Fibroblast of lung (primary cell): ENCODE data around the gene TNRC6A.

Source experiments
- CTCF ChIP-seq, 2 donors: IDR thresholded peaks in 1 of 2; conservative IDR thresholded peaks in 1 of 2; 1 replicate in 1 of 2; 2 replicates in 1 of 2; pipeline ENCODE4 v1.5.1; 2011 to 2012; ENCODE audit warnings: low read length in 2 of 2, control low read depth in 1 of 2, inconsistent platforms in 1 of 2, low read depth in 1 of 2, mild to moderate bottlenecking in 1 of 2
- EZH2 ChIP-seq: IDR thresholded peaks from 2 replicates; pipeline ENCODE4 v1.5.1; 2012; ENCODE audit warnings: low read length, control low read depth, mild to moderate bottlenecking; ENCODE audit errors: missing control alignments

GRCh38 chr16:24784121-24784520 is 54.7 kb downstream of the TNRC6A start:
- TF ChIP-seq CTCF (conservative IDR thresholded peaks at IDR 0.05 in 1 of 2, IDR thresholded peaks at IDR 0.05 in 1 of 2; ENCODE audit: low read depth in 1 of 2, low read length in 2 of 2) (no peak), EZH2 (no peak)
